ENCODE results near the gene KAT2B.

KAT2B gene

DNA sequence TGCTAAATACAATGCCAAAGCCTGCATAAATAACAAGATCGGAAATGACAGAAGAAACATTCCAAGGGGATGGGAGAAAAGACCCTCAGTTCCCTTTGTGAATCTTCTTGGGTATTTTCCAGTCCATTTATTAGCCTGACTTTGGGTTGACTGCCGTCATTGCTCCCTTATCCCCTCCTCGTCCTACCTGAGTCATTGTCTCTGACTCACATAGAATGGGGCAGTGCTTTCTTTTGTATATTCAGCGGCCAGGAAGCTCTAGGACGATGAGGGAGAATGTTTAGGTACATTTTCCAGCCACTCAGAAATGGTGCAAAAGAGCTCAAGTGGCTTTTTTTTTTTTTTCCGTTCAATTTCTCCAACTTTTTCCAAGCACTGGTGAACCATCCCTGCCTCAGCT is 71.6 kb downstream of the KAT2B start:
- Histone ChIP-seq H3K4me2 (no peak overlapping the region), H3K4me1 (ENCODE audit: low read depth, poor library complexity, severe bottlenecking) (no peaks in the 10 kb centered on the region), H2AFZ (ENCODE audit: low read depth) (no peak overlapping the region), H3K4me3 (IDR thresholded peaks at IDR 0.05; ENCODE audit: insufficient read depth, low read depth, low read length) (no peak overlapping the region), H3K27me3 (ENCODE audit: insufficient read depth, low read depth) (no peaks in the 10 kb centered on the region), H3K27ac (no peak overlapping the region), H3K79me2 (ENCODE audit: insufficient read depth, low read depth) (no peaks in the 10 kb centered on the region), H3K36me3 (ENCODE audit: insufficient read depth) (no peaks in the 10 kb centered on the region), H3K9ac (no peak overlapping the region), H4K20me1 (ENCODE audit: insufficient read depth) (no peaks in the 10 kb centered on the region)
- TF ChIP-seq, protein P1, sequence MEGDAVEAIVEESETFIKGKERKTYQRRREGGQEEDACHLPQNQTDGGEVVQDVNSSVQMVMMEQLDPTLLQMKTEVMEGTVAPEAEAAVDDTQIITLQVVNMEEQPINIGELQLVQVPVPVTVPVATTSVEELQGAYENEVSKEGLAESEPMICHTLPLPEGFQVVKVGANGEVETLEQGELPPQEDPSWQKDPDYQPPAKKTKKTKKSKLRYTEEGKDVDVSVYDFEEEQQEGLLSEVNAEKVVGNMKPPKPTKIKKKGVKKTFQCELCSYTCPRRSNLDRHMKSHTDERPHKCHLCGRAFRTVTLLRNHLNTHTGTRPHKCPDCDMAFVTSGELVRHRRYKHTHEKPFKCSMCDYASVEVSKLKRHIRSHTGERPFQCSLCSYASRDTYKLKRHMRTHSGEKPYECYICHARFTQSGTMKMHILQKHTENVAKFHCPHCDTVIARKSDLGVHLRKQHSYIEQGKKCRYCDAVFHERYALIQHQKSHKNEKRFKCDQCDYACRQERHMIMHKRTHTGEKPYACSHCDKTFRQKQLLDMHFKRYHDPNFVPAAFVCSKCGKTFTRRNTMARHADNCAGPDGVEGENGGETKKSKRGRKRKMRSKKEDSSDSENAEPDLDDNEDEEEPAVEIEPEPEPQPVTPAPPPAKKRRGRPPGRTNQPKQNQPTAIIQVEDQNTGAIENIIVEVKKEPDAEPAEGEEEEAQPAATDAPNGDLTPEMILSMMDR (conservative IDR thresholded peaks at IDR 0.05; ENCODE audit: low read depth, low read length): no peak

DNA sequence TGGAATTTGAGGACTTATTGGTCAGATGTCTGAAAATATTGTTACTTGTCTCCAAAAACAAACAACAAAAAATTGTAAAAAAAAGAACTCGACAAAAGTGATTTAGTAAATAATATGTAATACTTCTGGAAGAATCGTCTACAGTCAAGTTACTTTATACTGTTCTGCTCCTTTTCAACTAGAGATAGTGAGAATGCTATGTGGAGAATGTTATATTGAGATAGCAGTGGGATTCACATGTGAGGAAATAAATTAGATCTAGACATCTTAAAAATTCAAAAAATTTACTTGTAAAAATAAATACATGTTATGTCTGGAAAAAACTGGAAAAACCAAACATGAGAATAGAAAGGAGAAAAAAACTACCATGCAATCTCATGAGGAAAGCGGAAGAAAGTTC is 80.8 kb downstream of the KAT2B start:
- Histone ChIP-seq H3K4me2 (no peak overlapping the region), H3K4me1 (ENCODE audit: low read depth, poor library complexity, severe bottlenecking) (no peaks in the 10 kb centered on the region), H3K27me3 (ENCODE audit: insufficient read depth, low read depth) (no peaks in the 10 kb centered on the region), H3K36me3 (ENCODE audit: insufficient read depth) (no peaks in the 10 kb centered on the region), H3K4me3 (IDR thresholded peaks at IDR 0.05; ENCODE audit: insufficient read depth, low read depth, low read length) (no peak overlapping the region), H4K20me1 (ENCODE audit: insufficient read depth) (no peaks in the 10 kb centered on the region), H2AFZ (ENCODE audit: low read depth) (no peak overlapping the region), H3K27ac (no peak overlapping the region), H3K9ac (no peak overlapping the region), H3K79me2 (ENCODE audit: insufficient read depth, low read depth) (no peaks in the 10 kb centered on the region)
- TF ChIP-seq, protein P1 (conservative IDR thresholded peaks at IDR 0.05; ENCODE audit: low read depth, low read length): no peak

DNA sequence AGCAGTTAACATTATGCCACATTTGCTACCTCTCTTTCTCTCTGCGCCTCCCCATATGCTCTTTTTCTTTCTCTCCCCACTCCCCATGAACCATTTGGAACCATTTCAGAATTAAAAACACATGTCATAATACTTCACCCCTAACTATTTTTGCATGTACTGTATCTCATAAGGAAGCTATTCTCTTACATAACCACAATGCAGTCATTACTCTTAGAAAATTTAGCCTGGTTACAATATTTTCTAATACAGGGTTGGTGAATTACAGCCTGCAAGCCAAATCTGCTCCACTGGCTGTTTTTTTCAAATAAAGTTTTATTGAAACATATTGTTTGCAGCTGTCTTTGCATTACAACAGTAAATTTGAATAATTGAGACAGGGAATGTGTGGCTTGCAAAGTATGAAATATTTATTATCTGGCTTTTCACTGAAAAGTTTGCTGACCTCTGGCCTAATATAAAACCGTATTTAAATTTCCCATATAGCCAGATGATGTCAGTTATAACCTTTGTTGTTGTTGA is 82.9 kb downstream of the KAT2B start:
- no peak overlapping the region for H3K9ac ChIP-seq
- H2AFZ ChIP-seq (ENCODE audit: low read depth): no peak overlapping the region
- no peaks in the 10 kb centered on the region for H3K79me2 ChIP-seq (ENCODE audit: insufficient read depth, low read depth)
- H3K36me3 ChIP-seq (ENCODE audit: insufficient read depth): no peaks in the 10 kb centered on the region
- H4K20me1 ChIP-seq (ENCODE audit: insufficient read depth): no peaks in the 10 kb centered on the region
- TF ChIP-seq, protein P1 (conservative IDR thresholded peaks at IDR 0.05; ENCODE audit: low read depth, low read length): no peak
- H3K4me3 ChIP-seq (IDR thresholded peaks at IDR 0.05; ENCODE audit: insufficient read depth, low read depth, low read length): no peak overlapping the region
- no peak overlapping the region for H3K4me2 ChIP-seq
- no peaks in the 10 kb centered on the region for H3K4me1 ChIP-seq (ENCODE audit: low read depth, poor library complexity, severe bottlenecking)
- H3K27ac ChIP-seq: no peak overlapping the region
- H3K27me3 ChIP-seq (ENCODE audit: insufficient read depth, low read depth): no peaks in the 10 kb centered on the region

DNA sequence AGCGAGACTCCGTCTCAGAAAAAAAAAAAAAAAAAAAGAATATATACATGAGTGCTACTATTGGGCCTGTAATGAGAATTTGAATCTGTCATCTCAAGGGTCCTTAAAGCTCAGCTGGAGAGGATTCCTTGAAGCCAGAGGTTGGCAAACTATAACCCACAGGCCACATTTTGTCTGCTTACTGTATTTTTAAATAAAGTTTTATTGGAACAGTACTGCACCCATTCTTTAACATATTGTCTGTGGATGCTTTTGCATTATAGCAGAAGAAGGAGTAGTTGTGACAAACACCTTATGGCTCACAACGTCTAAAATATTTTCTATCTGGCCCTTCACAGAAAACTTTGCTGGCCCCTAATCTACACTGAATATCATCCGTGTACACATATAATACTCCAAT is 85.0 kb downstream of the KAT2B start:
- TF ChIP-seq, protein P1 (conservative IDR thresholded peaks at IDR 0.05; ENCODE audit: low read depth, low read length): no peak
- no peaks in the 10 kb centered on the region for H3K4me1 ChIP-seq (ENCODE audit: low read depth, poor library complexity, severe bottlenecking)
- H3K36me3 ChIP-seq (ENCODE audit: insufficient read depth): no peaks in the 10 kb centered on the region

More for the DNA sequence above, 85.0 kb downstream of the KAT2B start:
- H3K27me3 ChIP-seq (ENCODE audit: insufficient read depth, low read depth): no peaks in the 10 kb centered on the region
- no peak overlapping the region for H3K9ac ChIP-seq
- no peak overlapping the region for H3K4me3 ChIP-seq (IDR thresholded peaks at IDR 0.05; ENCODE audit: insufficient read depth, low read depth, low read length)
- no peaks in the 10 kb centered on the region for H4K20me1 ChIP-seq (ENCODE audit: insufficient read depth)
- no peaks in the 10 kb centered on the region for H3K79me2 ChIP-seq (ENCODE audit: insufficient read depth, low read depth)
- no peak overlapping the region for H2AFZ ChIP-seq (ENCODE audit: low read depth)
- no peak overlapping the region for H3K4me2 ChIP-seq
- H3K27ac ChIP-seq: no peak overlapping the region
